ENCODE results near the gene CFAP251.

The CFAP251 gene

DNA sequence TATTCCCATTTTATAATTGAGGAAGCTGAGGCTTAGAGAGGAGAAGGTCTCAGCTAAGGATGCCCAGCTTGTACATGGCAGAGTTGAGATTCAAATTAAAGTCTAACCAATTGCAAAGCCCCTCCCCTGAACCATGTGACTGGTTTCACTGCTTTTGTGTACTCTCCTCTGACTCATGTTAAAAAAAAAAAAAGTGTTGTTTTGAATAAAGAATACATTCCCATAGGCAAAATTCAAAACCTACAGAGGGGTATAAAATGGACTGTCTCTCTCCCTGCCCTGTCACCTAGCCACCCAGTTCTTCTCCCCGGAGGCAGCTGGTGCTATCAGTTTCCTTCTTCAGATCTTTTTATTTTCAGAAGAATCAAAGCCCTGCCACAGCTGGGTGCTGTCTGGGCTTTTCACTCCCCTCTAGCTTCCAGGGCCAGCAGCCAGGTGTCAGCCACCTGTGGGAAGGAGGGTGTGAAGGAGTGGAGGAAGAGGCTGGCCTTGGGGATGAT, 24.4 kb upstream of the CFAP251 start:
- Histone ChIP-seq H3K9me3 (ENCODE audit: control insufficient read depth, insufficient read depth, low read depth, low read length) (no peaks in the 10 kb centered on the region), H3K4me3 (ENCODE audit: low read depth, low read length) (no peak overlapping the region), H3K4me1 (ENCODE audit: control insufficient read depth, insufficient read depth, low read length) (peaks cover 11% of the 10 kb centered on the region; the same call in 1 of the 2 replicates), H3K36me3 (ENCODE audit: control insufficient read depth in 2 of 2, insufficient read depth in 1 of 2, low read length in 2 of 2) (peaks cover 35 to 36% of the 10 kb centered on the region in 2 experiments), H3K27ac (ENCODE audit: extremely low read depth, low read depth, low read length) (peak overlapping the region; percentile 56; the same call in 1 of the 2 replicates)
- ChIA-PET POLR2A (interaction anchor here (0.9 to 1.8 kb wide), 2 partner anchors 96 to 99 kb away, joined by 4 read pairs; no protein-coding TSS in a partner anchor), CTCF (interaction anchor here (0.7 to 9.9 kb wide), 7 partner anchors 16 to 120 kb away, joined by 3 to 154 read pairs (median 4); partner anchors contain the start of gene RHOF)
- TF ChIP-seq ZNF140 (tag by site-specific recombination; IDR thresholded peaks at IDR 0.05) (no peak), ZNF624 (tag by site-specific recombination; IDR thresholded peaks at IDR 0.05) (no peak), ZNF610 (tag by site-specific recombination; IDR thresholded peaks at IDR 0.05; ENCODE audit: borderline replicate concordance) (no peak), SCRT1 (tag by site-specific recombination; IDR thresholded peaks at IDR 0.05; ENCODE audit: borderline replicate concordance) (peak; percentile 75; the same call in 1 of the 2 replicates), MYNN (tag by site-specific recombination; IDR thresholded peaks at IDR 0.05; ENCODE audit: borderline replicate concordance) (no peak), ZNF501 (tag by site-specific recombination; IDR thresholded peaks at IDR 0.05) (no peak), ZNF132 (tag by site-specific recombination; IDR thresholded peaks at IDR 0.05; ENCODE audit: borderline replicate concordance) (no peak), ZNF354C (tag by site-specific recombination; IDR thresholded peaks at IDR 0.05; ENCODE audit: borderline replicate concordance, low read depth) (no peak), ZSCAN30 (tag by site-specific recombination; IDR thresholded peaks at IDR 0.05) (no peak), KLF1 (tag by site-specific recombination; IDR thresholded peaks at IDR 0.05) (no peak), ZXDB (tag by site-specific recombination; IDR thresholded peaks at IDR 0.05) (no peak), ZNF585B (tag by site-specific recombination; IDR thresholded peaks at IDR 0.05) (no peak), ZNF274 (IDR thresholded peaks at IDR 0.05; ENCODE audit: low read length) (no peak), ZNF274 (tag by site-specific recombination; IDR thresholded peaks at IDR 0.05; ENCODE audit: borderline replicate concordance) (no peak), ZBTB21 (tag by site-specific recombination; IDR thresholded peaks at IDR 0.05) (no peak), FEZF1 (tag by site-specific recombination; IDR thresholded peaks at IDR 0.05) (no peak), TCF7L2 (IDR thresholded peaks at IDR 0.05; ENCODE audit: borderline replicate concordance, low read depth, low read length) (no peak), ZNF830 (tag by site-specific recombination; IDR thresholded peaks at IDR 0.05; ENCODE audit: low read depth) (no peak), ZSCAN16 (tag by site-specific recombination; IDR thresholded peaks at IDR 0.05) (no peak), PRDM1 (tag by site-specific recombination; IDR thresholded peaks at IDR 0.05) (0 out of 2 replicates have a peak, but pooled peaks have one; percentile 16), TRIM28 (IDR thresholded peaks at IDR 0.05; ENCODE audit: borderline replicate concordance, low read length) (no peak), ZNF623 (tag by site-specific recombination; IDR thresholded peaks at IDR 0.05) (no peak), ZNF19 (tag by site-specific recombination; IDR thresholded peaks at IDR 0.05; ENCODE audit: low read depth) (no peak), ZNF473 (tag by site-specific recombination; IDR thresholded peaks at IDR 0.05) (no peak), ZNF626 (tag by site-specific recombination; IDR thresholded peaks at IDR 0.05) (no peak), ZNF266 (tag by site-specific recombination; IDR thresholded peaks at IDR 0.05; ENCODE audit: low read depth) (no peak)
- TF ChIP-seq, protein P1, sequence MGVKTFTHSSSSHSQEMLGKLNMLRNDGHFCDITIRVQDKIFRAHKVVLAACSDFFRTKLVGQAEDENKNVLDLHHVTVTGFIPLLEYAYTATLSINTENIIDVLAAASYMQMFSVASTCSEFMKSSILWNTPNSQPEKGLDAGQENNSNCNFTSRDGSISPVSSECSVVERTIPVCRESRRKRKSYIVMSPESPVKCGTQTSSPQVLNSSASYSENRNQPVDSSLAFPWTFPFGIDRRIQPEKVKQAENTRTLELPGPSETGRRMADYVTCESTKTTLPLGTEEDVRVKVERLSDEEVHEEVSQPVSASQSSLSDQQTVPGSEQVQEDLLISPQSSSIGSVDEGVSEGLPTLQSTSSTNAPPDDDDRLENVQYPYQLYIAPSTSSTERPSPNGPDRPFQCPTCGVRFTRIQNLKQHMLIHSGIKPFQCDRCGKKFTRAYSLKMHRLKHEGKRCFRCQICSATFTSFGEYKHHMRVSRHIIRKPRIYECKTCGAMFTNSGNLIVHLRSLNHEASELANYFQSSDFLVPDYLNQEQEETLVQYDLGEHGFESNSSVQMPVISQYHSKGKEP (tag by site-specific recombination; IDR thresholded peaks at IDR 0.05): no peak
- TF ChIP-seq, protein P2, sequence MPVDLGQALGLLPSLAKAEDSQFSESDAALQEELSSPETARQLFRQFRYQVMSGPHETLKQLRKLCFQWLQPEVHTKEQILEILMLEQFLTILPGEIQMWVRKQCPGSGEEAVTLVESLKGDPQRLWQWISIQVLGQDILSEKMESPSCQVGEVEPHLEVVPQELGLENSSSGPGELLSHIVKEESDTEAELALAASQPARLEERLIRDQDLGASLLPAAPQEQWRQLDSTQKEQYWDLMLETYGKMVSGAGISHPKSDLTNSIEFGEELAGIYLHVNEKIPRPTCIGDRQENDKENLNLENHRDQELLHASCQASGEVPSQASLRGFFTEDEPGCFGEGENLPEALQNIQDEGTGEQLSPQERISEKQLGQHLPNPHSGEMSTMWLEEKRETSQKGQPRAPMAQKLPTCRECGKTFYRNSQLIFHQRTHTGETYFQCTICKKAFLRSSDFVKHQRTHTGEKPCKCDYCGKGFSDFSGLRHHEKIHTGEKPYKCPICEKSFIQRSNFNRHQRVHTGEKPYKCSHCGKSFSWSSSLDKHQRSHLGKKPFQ (tag by site-specific recombination; IDR thresholded peaks at IDR 0.05): no peak
- TF ChIP-seq, protein P3, sequence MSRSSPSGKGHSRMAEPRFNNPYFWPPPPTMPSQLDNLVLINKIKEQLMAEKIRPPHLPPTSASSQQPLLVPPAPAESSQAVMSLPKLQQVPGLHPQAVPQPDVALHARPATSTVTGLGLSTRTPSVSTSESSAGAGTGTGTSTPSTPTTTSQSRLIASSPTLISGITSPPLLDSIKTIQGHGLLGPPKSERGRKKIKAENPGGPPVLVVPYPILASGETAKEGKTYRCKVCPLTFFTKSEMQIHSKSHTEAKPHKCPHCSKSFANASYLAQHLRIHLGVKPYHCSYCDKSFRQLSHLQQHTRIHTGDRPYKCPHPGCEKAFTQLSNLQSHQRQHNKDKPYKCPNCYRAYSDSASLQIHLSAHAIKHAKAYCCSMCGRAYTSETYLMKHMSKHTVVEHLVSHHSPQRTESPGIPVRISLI (tag by site-specific recombination; IDR thresholded peaks at IDR 0.05): no peak
- TF ChIP-seq, protein P4, sequence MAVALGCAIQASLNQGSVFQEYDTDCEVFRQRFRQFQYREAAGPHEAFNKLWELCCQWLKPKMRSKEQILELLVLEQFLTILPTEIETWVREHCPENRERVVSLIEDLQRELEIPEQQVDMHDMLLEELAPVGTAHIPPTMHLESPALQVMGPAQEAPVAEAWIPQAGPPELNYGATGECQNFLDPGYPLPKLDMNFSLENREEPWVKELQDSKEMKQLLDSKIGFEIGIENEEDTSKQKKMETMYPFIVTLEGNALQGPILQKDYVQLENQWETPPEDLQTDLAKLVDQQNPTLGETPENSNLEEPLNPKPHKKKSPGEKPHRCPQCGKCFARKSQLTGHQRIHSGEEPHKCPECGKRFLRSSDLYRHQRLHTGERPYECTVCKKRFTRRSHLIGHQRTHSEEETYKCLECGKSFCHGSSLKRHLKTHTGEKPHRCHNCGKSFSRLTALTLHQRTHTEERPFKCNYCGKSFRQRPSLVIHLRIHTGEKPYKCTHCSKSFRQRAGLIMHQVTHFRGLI (tag by site-specific recombination; IDR thresholded peaks at IDR 0.05): peak; percentile 92
- TF ChIP-seq, protein P5, sequence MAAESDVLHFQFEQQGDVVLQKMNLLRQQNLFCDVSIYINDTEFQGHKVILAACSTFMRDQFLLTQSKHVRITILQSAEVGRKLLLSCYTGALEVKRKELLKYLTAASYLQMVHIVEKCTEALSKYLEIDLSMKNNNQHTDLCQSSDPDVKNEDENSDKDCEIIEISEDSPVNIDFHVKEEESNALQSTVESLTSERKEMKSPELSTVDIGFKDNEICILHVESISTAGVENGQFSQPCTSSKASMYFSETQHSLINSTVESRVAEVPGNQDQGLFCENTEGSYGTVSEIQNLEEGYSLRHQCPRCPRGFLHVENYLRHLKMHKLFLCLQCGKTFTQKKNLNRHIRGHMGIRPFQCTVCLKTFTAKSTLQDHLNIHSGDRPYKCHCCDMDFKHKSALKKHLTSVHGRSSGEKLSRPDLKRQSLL (tag by site-specific recombination; IDR thresholded peaks at IDR 0.05): no peak
